Eye (tissue), 1 donor: Measurements from ENCODE around the gene C2CD4A.
A peak's percentile ranks its signal among the peaks of the same experiment; 100 is the strongest.

ENCODE experiments used
- DNase-seq: peaks from one replicate; pipeline ENCODE4 v3.0.0-alpha.2; 2015

C2CD4A gene

DNA sequence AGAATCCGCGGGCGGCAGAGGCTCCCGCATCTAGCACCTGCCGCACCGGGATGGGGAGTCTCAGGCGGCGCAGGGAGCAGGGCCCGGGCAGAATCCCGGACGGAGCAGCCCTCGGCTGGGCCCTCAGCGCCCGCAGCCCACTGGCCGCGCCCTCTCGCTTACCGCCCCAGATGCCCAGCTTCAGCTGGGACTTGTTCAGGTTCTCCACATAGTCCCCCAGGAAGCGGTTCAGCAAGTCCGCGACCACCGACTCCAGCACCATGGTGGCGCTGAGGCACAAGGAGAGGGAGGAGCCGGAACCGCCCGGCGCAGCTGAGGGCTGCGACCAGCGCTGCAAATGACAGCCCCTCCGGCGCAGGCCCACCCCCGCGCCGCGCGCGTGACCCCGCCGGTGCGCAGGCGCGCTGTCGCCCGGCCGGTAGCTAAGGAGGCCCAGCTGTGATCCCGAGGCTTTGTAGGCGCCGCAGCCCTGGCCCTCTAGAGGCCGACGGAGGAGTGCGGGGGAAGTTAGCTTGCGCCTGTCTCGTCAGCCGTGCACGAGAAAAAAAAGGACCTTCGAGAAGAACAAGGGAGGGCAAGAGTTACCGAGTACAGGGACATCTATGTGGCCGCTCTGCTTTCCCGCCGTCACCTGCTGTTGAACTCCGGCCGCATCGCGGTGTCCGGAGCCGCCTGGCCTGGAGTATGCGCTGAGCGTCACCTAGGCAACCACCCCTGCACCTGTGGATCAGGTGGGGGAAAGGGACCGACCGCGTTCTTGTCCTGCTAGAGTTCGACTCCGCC, 6.5 kb upstream of the C2CD4A start, which contains the start of gene VPS13C:
Gene VPS13C, minus strand, starts transcription at position 335 of the 783 bp plus-strand sequence. Its CDS starts 73 bp downstream, at position 262.
- DNase-seq: peak; percentile 97

DNA sequence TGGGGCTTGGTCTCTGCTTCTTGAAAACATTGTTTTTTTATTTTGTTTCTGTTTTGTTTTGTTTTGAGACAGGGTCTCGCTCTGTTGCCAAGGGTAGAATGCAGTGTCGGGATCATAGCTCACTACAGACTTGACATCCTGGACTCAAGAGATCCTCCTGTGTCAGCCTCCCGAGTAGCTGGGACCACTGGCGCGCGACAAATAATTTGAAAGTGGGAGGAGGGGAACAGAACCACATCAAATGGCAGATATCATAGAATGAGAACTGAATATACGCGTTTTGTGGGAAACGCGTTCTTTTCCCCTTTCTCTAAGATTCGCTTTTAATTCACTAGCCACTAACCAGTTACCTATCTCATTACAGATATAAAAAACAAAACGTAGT, 5.9 kb upstream of the C2CD4A start:
- DNase-seq: no peak

DNA sequence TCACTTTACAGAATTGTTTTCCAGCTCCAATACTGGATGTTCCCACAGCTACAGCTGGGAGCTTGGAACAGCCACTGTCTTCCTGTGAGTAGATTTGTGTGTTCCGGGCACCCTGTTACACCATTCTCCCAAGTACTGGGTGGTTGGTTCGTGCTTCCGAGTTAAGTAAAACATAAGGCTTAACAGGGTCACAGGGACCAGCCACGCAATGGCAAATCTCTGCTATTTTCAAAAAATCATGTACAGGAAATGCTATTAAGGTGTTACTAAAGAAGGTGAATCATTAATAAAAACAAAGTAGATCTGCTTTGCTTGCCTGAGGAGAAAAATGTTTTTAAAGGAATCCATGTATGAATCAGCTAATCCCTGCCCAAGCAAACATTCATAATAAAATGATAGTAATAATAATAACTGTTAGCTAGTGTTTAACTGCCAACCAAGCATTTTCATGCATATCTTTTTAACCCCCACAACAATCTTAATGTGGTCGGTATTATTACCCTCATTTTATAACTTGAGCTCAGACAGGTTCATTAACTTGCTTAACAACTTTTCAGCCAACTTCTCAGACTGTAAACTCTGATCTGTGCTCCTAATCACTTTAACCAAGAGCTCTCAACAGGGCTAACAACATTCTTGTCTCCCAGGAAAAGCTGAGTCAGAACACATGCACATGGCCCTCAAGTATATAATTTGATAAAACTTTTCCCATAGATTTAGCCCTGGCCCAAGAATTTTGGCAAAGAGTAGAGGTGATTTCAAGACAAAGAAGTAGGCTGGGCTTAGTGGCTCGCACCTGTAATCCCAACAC, 2.7 kb upstream of the C2CD4A start:
- no peak for DNase-seq

DNA sequence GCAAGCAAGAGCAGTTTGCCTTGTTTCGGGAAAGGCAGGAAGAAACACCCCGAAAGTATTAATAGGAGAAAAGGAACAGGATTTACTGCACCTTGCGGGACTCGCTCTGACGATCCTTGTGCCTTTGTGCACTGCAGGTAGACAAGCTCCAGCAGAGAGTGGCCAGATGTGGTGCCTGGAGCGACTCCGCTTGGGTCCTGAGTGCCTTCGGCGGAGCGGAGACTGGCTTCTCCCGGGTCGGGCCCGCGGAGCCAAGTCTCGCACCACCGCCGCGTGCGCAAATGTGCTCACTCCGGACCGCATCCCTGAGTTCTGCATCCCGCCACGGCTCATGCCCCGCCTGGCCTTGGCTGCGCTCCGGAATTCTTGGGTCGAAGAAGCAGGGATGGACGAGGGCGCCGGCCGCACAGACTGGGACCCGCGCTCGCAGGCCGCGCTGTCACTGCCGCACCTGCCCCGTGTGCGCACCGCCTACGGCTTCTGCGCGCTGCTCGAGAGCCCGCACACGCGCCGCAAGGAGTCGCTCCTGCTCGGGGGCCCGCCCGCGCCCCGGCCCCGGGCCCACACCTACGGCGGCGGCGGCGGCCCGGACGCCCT, 769 bp downstream of the C2CD4A start:
- DNase-seq: peak; percentile 71

DNA sequence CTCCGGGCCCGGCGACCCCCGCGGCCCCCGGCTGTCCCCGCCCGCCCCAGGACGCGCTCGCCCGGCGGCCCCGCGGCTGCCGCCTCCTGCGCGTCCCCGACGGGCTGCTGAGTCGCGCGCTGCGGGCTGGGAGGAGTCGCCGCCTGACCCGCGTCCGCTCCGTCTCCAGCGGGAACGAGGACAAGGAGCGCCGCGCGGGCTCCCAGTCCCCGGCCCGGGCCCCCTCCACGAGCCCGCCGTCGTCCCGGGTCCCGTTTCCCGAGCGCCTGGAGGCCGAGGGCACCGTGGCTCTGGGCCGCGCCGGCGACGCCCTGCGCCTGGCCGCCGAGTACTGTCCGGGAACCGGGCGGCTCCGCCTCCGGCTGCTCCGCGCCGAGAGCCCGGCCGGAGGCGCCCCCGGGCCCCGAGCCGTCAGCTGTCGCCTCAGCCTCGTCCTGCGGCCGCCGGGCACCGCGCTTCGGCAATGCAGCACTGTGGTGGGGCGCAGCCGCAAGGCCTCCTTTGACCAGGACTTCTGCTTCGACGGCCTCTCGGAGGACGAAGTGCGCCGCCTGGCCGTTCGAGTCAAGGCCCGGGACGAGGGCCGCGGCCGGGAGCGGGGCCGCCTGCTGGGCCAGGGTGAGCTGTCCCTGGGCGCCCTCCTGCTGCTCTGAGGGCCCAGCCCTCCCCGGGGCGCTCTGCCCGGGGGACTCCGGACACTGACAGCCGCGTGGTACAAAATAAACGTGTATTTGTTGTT, 1.5 kb downstream of the C2CD4A start:
- DNase-seq: peak; percentile 54

DNA sequence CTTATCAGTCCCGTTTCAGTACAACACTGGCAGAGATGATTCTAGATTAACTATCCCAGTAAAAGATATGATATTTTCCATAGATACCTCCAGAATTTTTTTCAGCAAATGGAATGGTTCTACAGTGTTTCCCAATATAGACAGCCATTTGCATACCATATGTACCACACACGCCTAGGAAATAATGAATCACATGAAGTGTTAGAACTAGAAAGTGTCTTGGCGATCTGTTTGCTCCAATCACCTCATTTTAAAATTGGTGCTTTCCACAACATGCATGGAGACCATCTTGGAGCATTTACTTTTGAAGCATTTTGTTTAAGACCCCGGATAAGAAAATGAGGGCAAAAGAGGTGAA, 2.0 kb downstream of the C2CD4A start:
- DNase-seq: no peak

DNA sequence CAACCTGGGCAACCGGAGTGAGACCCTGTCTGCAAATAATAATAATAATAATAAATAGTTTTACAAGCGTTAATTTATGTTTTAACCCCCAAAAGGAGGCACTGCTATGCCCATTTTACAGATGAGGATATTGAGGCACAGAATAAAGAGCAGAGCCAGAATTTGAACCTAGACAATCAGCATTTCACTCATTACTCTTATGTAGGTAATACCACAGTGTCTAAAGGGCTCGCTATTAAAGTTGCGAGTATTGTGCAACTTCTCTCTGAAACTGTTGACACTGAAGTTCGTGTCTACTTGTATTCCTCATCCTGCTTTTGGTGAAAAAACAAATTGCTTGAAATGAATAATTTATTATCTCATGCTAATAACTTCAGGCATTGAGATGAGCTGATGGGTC, 2.8 kb downstream of the C2CD4A start:
- no peak for DNase-seq

DNA sequence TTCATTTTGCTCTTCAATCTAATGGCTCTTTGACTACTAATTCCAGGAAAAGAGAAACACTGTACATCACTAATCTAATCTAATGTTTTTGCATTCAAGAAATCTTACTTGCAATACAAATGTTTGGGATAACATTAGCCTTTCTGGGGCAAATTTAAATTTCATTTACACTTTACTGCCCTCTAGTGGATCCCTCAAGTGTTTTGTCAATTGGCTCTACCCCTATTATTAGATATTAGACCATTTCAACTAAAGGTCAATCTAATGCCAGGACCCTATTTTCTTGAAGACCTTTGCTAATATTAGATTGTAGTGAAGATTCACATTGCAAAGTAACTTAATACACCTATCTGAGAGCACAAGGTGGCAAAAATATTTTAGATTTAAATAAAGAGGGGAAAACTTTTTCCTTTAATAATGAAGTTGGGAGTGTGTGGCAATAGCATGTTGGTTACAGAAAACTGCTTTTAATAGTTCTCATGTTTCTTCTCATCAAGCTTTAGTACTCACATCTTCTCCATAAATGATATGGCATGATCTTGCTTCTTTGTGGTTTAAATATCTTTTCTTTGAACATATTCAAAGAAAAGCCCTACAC, 5.0 kb downstream of the C2CD4A start:
- peak; percentile 62 for DNase-seq

DNA sequence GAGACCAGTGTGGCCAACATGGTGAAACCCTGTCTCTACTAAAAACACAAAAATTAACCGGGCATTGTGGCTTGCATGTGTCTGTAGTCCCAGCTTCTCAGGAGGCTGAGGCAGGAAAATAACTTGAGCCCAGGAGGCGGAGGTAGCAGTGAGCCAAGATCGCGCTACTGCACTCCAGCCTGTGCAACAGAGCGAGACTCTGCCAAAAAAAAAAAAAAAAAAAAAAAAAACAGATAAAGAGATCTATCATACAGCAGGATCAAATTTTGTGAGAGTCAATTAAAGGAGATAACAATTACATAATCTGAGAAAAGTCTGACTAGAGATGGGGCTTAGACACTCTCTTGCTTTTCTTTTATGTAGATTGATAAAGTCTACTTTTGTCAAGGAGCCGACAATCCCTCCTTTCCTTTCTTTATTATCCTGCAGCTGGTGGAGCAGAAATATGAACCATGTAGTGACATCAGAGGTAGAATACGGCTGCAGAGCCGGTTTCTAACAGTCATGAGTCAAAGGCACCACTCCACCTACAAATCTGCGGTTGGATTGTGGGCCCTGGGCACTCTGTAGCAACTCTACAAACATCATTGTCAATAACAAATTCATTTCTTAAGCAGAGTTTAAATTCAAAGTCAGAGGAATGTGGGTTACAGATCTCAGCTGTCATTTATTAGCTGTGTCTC, 9.0 kb downstream of the C2CD4A start:
- peak; percentile 40 for DNase-seq

DNA sequence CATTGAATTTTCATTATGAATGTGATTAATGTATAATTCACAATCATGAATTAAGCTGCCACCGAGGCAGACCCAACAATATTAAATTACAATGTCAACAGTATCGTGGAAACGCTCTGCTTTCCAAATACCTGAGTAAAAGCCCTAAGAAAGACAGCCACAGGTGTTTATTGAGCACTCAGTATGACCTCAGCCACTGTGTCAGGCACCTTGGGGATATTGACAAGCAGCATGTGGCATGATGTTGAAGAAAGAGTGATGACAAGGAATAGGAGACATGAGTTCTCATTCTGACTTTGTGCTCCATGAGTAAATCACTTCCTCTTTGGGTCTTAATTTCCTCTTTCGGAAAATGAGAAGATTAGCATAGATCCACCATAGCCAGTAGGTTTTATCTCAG, 12.8 kb downstream of the C2CD4A start:
- DNase-seq: no peak

DNA sequence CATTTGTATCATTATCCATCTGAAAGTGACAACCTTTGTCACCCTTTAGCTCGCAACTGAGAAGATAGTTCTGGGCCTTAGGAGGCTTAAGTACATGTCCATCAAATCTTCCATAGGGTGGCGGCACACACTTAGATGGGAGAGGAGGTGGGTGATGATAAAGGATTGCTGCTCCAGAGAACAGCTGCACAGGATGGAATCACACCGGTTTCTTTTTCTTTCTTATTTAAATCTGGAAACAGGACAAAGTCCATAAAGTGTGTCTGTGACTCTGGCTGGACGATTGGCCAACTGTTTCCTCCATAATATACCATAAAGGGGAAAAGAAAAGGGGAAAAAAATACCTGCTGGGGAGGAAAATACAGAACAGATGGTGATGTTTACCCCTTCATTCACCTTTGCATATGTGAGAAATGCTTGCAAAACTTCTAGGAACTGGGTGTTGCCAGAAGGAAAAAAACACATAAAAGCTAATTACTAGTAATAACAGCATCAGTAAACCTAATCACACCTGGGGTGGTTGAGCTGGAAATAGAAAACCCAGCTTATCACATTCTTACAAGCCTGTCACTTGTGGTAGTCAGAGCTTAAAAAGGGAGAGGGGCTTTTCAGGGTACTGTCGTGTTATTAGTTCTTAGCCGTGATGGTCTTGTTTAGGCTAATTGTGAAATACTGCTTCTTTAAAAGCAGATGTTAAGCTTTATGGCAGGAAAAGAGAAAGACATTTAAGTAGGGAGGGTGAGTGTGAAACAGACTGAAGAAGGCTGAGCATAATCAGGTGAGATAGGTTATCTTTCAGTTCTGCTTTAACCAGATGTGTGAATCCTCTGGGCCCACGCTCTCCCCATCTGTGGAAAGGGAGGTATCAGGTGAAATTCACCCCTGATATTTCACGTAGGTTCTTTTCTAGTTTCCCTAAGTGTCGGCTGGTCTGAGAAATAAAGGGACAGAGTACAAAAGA, 16.7 kb downstream of the C2CD4A start:
- DNase-seq: no peak

DNA sequence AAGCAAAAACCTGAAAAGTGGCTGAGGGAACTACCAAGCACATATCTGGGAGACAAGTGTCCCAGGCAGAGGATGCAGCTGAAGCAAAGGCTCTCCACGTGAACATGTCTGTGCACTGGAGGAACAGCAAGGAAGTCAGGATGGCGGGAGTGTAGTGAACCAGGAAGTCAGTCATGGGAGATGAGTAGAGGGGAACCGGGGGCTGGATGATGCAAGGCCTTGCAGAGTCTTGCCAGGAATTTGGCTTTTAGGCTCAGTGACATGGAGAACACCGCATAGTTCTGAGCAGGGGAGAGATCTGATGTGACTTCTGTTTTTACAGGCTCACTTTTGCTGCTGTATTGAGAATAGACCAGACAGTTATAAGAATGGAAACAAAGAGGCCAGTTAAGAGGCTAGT, 19.0 kb downstream of the C2CD4A start:
- DNase-seq: no peak

DNA sequence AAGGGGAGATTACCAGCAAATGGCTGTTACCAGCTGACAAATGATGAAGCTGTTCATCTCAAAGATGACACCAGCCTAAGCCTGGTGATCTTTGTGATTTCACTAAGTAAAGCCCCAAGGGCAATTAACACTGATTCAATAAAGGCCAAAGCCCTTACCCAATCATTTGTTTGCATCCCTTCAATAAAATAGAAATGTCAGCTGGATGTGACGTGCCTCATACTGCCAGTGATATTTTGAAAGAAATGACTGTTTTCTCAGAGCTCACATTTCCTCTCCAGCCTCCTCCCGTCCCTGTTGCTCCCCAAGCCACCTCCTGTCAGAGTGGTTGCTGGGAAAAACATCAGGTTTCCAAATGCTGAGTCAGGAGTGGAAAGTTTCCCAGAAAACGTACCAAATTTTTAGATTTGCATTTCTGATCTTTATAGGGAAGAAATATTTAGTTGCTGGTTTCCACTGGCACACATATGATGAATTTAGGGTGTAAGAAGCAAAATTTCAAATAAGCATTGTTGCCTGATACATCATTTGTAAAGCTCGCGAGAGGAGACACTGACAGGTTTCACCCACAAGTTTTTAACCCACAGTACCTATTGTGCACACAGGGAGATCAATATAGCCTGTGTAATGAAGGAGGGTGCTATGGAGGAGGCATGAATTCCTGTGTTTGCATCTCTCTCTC, 21.0 kb downstream of the C2CD4A start:
- DNase-seq: no peak

DNA sequence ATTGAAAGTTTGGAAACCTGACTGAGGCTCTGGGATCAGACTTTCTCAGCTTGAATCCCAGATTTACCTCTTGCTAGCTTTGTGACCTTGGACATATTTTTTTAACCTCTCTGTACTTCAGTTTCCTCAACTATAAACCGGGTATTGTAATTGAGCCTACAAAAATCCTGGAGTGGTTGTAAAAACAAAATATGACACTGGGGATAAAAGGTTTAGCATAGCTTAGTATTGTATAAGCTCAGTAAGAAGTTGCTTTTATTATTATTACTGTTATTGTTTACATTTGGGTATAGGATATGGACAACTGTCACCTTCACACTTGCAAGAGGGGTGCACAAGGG, 21.5 kb downstream of the C2CD4A start:
- DNase-seq: no peak

DNA sequence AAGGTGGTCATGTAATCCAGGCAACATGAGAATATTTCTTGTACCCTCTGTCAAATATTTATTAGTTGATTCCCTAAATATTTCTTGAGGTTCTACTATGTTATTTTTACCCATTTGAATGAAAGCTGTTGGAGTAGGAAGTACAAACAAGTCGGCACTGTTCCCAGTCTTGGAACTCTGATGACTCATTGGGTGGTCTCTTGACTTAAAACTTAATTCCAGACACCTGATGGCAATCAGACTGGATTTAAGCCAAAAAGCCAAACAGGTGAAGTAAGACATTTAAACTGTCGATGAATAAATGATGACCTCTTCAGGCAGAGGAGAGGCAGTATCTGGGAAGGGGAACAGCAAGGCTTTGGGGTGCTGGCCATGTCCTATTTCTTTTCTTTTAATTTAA, 22.8 kb downstream of the C2CD4A start:
- no peak for DNase-seq

DNA sequence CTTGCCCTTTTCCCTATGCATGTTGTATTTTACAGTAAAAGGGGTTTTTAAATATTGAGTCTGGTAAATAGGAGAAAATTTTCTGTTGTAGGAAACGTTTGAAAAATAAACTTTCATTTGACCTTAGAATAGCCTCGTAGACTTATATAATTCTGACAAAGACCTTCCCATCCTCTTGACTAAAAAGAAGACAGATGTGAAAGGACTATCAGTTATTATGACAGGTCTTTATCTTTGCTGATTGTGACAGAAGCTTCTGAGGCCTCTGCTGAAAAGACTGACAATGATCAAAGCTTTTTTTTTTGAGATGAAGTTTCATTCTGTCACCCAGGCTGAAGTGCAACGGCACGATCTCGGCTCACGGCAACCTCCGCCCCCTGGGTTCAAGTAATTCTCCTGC, 24.2 kb downstream of the C2CD4A start:
- no peak for DNase-seq

DNA sequence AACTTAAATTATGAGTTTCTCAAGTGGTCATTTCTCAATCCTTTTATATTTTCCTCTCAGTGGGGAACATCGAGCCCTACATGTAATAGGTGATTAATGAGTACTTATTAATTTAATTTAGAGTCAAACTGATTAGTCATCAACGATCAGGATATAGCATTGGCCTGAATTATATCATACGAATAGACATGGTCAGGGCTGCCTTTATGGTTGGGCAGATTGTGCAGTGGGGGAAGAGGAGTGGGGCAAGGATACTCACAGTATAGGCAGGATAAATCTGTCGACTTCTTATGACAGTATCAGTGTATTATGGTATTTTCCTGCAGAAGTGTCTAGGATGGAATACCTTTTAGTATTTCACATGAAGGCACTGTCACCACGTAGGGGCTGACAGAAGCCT, 27.0 kb downstream of the C2CD4A start:
- no peak for DNase-seq

DNA sequence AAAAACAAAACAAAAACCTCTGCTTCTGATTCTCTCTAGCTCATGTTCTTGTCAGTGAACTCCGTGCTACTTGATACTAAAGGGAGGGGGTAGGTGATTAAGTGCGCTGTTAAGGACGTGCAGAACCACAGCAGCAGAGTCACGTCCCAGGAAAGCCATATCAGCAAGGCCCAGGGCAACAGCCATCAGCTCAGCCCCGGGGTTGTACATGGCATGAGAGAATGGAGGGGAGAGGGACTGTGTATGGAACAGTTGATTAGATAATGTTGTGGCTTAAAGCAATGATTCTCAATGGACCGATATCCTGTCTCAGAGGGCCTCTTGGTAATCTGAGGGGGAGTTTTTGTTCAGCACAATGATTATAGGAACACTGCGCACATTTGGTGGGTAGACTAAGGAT, 27.6 kb downstream of the C2CD4A start:
- DNase-seq: no peak

DNA sequence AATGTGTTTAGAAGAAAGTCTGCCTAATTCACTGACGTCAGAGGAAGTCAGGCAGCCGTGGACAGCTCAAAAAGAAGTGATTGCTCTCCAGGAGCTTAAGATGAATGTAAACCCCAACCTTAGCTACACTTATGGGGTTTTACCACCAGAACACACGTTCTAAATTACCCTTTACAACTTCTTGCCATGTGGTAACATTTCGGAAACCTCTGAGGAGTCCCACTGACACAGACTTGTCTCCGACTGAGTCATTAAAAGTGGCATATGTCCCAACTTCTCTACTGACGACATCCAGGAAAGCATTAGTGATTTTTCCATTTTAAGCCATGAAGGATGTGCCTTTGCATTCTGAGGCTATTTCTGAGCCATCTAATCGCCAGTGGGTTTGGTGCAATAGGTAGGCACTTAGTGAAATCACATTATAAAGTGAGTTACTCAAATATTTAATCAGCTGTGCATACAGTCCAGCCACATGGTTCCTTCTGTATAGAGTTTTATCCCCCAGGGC, 32.4 kb downstream of the C2CD4A start:
- DNase-seq: no peak

DNA sequence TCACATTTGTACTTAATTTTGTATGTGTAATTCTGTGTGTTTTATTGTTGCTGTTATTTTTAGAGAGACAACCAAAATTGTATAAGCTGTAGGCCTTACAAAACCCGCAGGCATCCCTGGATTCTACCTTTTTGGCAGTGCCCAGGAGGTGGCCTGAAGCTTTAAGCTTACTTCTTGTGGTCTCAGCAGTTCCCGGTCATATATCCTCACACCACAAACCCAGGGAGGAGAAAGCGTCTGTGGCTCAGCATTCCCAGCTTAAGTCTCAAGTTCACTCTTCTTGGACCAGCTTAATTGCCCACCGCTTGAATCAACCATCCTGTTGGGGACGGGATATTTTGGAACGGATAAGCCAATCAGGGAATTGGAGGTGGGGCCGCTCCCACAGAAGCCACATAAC, 36.7 kb downstream of the C2CD4A start:
- DNase-seq: no peak
